ENCODE data around the gene S100A7A. TPM values are rescaled to one million over a fixed set of nuclear protein-coding genes. Genes with fewer than 3 reads are reported as not detected.

Gene S100A7A
- total RNA-seq, 1 donor from 2014 or later: not detected

- H3K27me3 Mint-ChIP-seq (ENCODE audit: low read depth, unreplicated experiment): peaks cover 47% of the 10 kb centered on the region
- no peak overlapping the region for H3K9ac ChIP-seq (ENCODE audit: low read length)
- H3K79me2 ChIP-seq (ENCODE audit: insufficient read depth, low read length): no peaks in the 10 kb centered on the region
- H4K20me1 ChIP-seq (ENCODE audit: insufficient read depth, low read length): no peaks in the 10 kb centered on the region
- no peak overlapping the region for H3K27ac Mint-ChIP-seq (ENCODE audit: unreplicated experiment)
- no peaks in the 10 kb centered on the region for H3K9me3 ChIP-seq (ENCODE audit: insufficient read depth, low read depth, low read length)
- no peak overlapping the region for H3K27ac ChIP-seq (ENCODE audit: low read depth, low read length)
- H3K36me3 Mint-ChIP-seq (ENCODE audit: low read depth, unreplicated experiment): peaks cover 4% of the 10 kb centered on the region
- no peak overlapping the region for H3K4me3 ChIP-seq (ENCODE audit: insufficient read depth, low read depth, low read length)
- FAIRE-seq (no peak), DNase-seq (ENCODE audit: low read depth) (no peak)
- H3K36me3 ChIP-seq (ENCODE audit: insufficient read depth, low read length): no peaks in the 10 kb centered on the region
- H3K4me3 Mint-ChIP-seq (ENCODE audit: unreplicated experiment): no peak overlapping the region
- H3K4me2 ChIP-seq (ENCODE audit: low read length): no peak overlapping the region
- H3K27me3 ChIP-seq (ENCODE audit: insufficient read depth, low read length): no peaks in the 10 kb centered on the region
- no peak overlapping the region for H2AFZ ChIP-seq (ENCODE audit: low read depth, low read length)
- no peaks in the 10 kb centered on the region for H3K9me3 Mint-ChIP-seq (ENCODE audit: unreplicated experiment)
- TF ChIP-seq CTCF (IDR thresholded peaks at IDR 0.05; ENCODE audit: insufficient read depth, low read depth, low read length) (no peak), EZH2 (IDR thresholded peaks at IDR 0.05; ENCODE audit: insufficient read depth, low read length) (no peak)
- no peaks in the 10 kb centered on the region for H3K4me1 Mint-ChIP-seq (ENCODE audit: low read depth, unreplicated experiment)
- no peaks in the 10 kb centered on the region for H3K4me1 ChIP-seq (ENCODE audit: insufficient read depth, low read length)
These were observed 14.1 kb upstream of the S100A7A start for GRCh38 chr1:153402226-153402625.

GRCh38 chr1:153403421-153404085 is 12.8 kb upstream of the S100A7A start:
- Histone ChIP-seq H3K79me2 (ENCODE audit: insufficient read depth, low read length) (no peaks in the 10 kb centered on the region), H3K9me3 (ENCODE audit: insufficient read depth, low read depth, low read length) (no peaks in the 10 kb centered on the region), H2AFZ (ENCODE audit: low read depth, low read length) (no peak overlapping the region), H3K4me3 (ENCODE audit: insufficient read depth, low read depth, low read length) (no peak overlapping the region), H3K27me3 (ENCODE audit: insufficient read depth, low read length) (no peaks in the 10 kb centered on the region), H3K4me2 (ENCODE audit: low read length) (no peak overlapping the region), H3K27ac (ENCODE audit: low read depth, low read length) (no peak overlapping the region), H3K36me3 (ENCODE audit: insufficient read depth, low read length) (no peaks in the 10 kb centered on the region), H3K4me1 (ENCODE audit: insufficient read depth, low read length) (no peaks in the 10 kb centered on the region), H4K20me1 (ENCODE audit: insufficient read depth, low read length) (no peaks in the 10 kb centered on the region), H3K9ac (ENCODE audit: low read length) (no peak overlapping the region)
- Mint-ChIP-seq H3K27ac (ENCODE audit: unreplicated experiment) (no peak overlapping the region), H3K9me3 (ENCODE audit: unreplicated experiment) (no peaks in the 10 kb centered on the region), H3K4me3 (ENCODE audit: unreplicated experiment) (no peak overlapping the region), H3K4me1 (ENCODE audit: low read depth, unreplicated experiment) (no peaks in the 10 kb centered on the region), H3K27me3 (ENCODE audit: low read depth, unreplicated experiment) (peaks cover 51% of the 10 kb centered on the region), H3K36me3 (ENCODE audit: low read depth, unreplicated experiment) (peaks cover 4% of the 10 kb centered on the region)
- TF ChIP-seq EZH2 (IDR thresholded peaks at IDR 0.05; ENCODE audit: insufficient read depth, low read length) (no peak), CTCF (IDR thresholded peaks at IDR 0.05; ENCODE audit: insufficient read depth, low read depth, low read length) (no peak)
- no peak for FAIRE-seq
- DNase-seq (ENCODE audit: low read depth): no peak

- no peak for TF ChIP-seq CTCF (IDR thresholded peaks at IDR 0.05; ENCODE audit: insufficient read depth, low read depth, low read length)
- Histone ChIP-seq H3K4me2 (ENCODE audit: low read length) (no peak overlapping the region), H3K9me3 (ENCODE audit: insufficient read depth, low read depth, low read length) (no peaks in the 10 kb centered on the region), H3K4me1 (ENCODE audit: insufficient read depth, low read length) (no peaks in the 10 kb centered on the region), H3K9ac (ENCODE audit: low read length) (no peak overlapping the region), H3K27me3 (ENCODE audit: insufficient read depth, low read length) (no peaks in the 10 kb centered on the region), H3K4me3 (ENCODE audit: insufficient read depth, low read depth, low read length) (no peak overlapping the region), H2AFZ (ENCODE audit: low read depth, low read length) (no peak overlapping the region), H3K79me2 (ENCODE audit: insufficient read depth, low read length) (no peaks in the 10 kb centered on the region), H3K27ac (ENCODE audit: low read depth, low read length) (no peak overlapping the region), H4K20me1 (ENCODE audit: insufficient read depth, low read length) (no peaks in the 10 kb centered on the region), H3K36me3 (ENCODE audit: insufficient read depth, low read length) (no peaks in the 10 kb centered on the region)
- FAIRE-seq (no peak), DNase-seq (ENCODE audit: low read depth) (no peak)
- Mint-ChIP-seq H3K4me1 (ENCODE audit: low read depth, unreplicated experiment) (no peaks in the 10 kb centered on the region), H3K27me3 (ENCODE audit: low read depth, unreplicated experiment) (peaks cover 48% of the 10 kb centered on the region), H3K36me3 (ENCODE audit: low read depth, unreplicated experiment) (peaks cover 4% of the 10 kb centered on the region), H3K9me3 (ENCODE audit: unreplicated experiment) (peaks cover under 1% of the 10 kb centered on the region), H3K4me3 (ENCODE audit: unreplicated experiment) (no peak overlapping the region), H3K27ac (ENCODE audit: unreplicated experiment) (no peak overlapping the region)
These were observed 12.2 kb upstream of the S100A7A start for GRCh38 chr1:153404086-153404635.
